Body of pancreas (tissue), 4 donors: ENCODE measurements around the gene MMD.

Source experiments
- POLR2A ChIP-seq, 3 donors: fragments of 450-650 bp; IDR thresholded peaks; one replicate each; pipeline ENCODE4 v1.6.1; 2016; ENCODE audit warnings: antibody characterized with exemption in 3 of 3, mild to moderate bottlenecking in 2 of 3
- TF ChIP-seq, protein P1 (sequence below), 7 experiments: fragments of 450-650 bp in 4 of 7; fragments of 200-600 bp in 3 of 7; sonication (generic) in 3 of 7; IDR thresholded peaks; one replicate each; pipeline ENCODE4 v1.5.1; 2016 to 2019; ENCODE audit warnings: antibody characterized with exemption in 7 of 7

- TF ChIP-seq, protein P1, sequence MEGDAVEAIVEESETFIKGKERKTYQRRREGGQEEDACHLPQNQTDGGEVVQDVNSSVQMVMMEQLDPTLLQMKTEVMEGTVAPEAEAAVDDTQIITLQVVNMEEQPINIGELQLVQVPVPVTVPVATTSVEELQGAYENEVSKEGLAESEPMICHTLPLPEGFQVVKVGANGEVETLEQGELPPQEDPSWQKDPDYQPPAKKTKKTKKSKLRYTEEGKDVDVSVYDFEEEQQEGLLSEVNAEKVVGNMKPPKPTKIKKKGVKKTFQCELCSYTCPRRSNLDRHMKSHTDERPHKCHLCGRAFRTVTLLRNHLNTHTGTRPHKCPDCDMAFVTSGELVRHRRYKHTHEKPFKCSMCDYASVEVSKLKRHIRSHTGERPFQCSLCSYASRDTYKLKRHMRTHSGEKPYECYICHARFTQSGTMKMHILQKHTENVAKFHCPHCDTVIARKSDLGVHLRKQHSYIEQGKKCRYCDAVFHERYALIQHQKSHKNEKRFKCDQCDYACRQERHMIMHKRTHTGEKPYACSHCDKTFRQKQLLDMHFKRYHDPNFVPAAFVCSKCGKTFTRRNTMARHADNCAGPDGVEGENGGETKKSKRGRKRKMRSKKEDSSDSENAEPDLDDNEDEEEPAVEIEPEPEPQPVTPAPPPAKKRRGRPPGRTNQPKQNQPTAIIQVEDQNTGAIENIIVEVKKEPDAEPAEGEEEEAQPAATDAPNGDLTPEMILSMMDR (IDR thresholded peaks at IDR 0.05) = no peak
- TF ChIP-seq POLR2A (IDR thresholded peaks at IDR 0.05) = no peak
These were observed 13.7 kb downstream of the MMD start for GRCh38 chr17:55407641-55408566.
